Muscle of leg (tissue), 11 donors: ENCODE data around the gene CDC42EP5. TPM values are rescaled to one million over a fixed set of nuclear protein-coding genes. Genes with fewer than 3 reads are reported as not detected.

Source experiments
- DNase-seq: peaks from one replicate; pipeline ENCODE4 v3.0.0; 2013
- H3K27ac ChIP-seq: one replicate; pipeline ENCODE4 v1.5.1; 2013; ENCODE audit warnings: mild to moderate bottlenecking, low read length, control low read depth
- H3K27me3 ChIP-seq: one replicate; pipeline ENCODE4 v1.6.1; 2013; ENCODE audit warnings: low read length; ENCODE audit not compliant: control insufficient read depth, insufficient read depth
- H3K36me3 ChIP-seq: one replicate; pipeline ENCODE4 v1.6.1; 2013; ENCODE audit warnings: low read length; ENCODE audit not compliant: control insufficient read depth, insufficient read depth
- H3K4me1 ChIP-seq: one replicate; pipeline ENCODE4 v1.6.1; 2013; ENCODE audit warnings: low read length; ENCODE audit not compliant: control insufficient read depth, insufficient read depth
- H3K4me3 ChIP-seq: one replicate; pipeline ENCODE4 v1.5.1; 2013; ENCODE audit warnings: low read length, control low read depth
- H3K9me3 ChIP-seq: replicated peaks from 2 replicates; pipeline ENCODE4 v1.6.1; 2013; ENCODE audit warnings: low read depth, low read length; ENCODE audit not compliant: control insufficient read depth
- WGBS: methylation state at CpG from one replicate; pipeline ENCODE4 v1.1.5; 2013; ENCODE audit warnings: missing lambda C conversion rate; ENCODE audit not compliant: insufficient coverage; 5-methylcytosine and 5-hydroxymethylcytosine counted together
- polyA plus RNA-seq, 8 donors: library from polyadenylated mRNA; unstranded; fragments of 120-200 nt; gene quantifications; one replicate each; pipeline versions ENCODE4 v1.2.1 to v1.2.3, GENCODE V29; 2013; ENCODE audit warnings: inconsistent platforms in 1 of 8, low replicate concordance in 1 of 8; ENCODE audit not compliant: insufficient read length in 8 of 8, insufficient read depth in 1 of 8
- total RNA-seq: library from RNA; stranded (reverse); fragments of 120-200 nt; gene quantifications from one replicate; pipeline ENCODE4 v1.2.4, GENCODE V29; 2013

Gene CDC42EP5
- total and polyA plus RNA-seq, 9 donors, result 33.4 to 65.7 (median 42.6) TPM

- no peaks in the 10 kb centered on the region for H3K27me3 ChIP-seq
- no peak overlapping the region for H3K27ac ChIP-seq
- H3K9me3 ChIP-seq, result no peaks in the 10 kb centered on the region
- H3K36me3 ChIP-seq, result peaks cover 84% of the 10 kb centered on the region
- peaks cover 25% of the 10 kb centered on the region for H3K4me1 ChIP-seq
- H3K4me3 ChIP-seq, result no peak overlapping the region
- 84% methylated on average over 11 of the region's 11 CpGs for WGBS
- DNase-seq, result peak; percentile 18
Observed at GRCh38 chr19:54458648-54459281, 14.3 kb downstream of the CDC42EP5 start.

DNA sequence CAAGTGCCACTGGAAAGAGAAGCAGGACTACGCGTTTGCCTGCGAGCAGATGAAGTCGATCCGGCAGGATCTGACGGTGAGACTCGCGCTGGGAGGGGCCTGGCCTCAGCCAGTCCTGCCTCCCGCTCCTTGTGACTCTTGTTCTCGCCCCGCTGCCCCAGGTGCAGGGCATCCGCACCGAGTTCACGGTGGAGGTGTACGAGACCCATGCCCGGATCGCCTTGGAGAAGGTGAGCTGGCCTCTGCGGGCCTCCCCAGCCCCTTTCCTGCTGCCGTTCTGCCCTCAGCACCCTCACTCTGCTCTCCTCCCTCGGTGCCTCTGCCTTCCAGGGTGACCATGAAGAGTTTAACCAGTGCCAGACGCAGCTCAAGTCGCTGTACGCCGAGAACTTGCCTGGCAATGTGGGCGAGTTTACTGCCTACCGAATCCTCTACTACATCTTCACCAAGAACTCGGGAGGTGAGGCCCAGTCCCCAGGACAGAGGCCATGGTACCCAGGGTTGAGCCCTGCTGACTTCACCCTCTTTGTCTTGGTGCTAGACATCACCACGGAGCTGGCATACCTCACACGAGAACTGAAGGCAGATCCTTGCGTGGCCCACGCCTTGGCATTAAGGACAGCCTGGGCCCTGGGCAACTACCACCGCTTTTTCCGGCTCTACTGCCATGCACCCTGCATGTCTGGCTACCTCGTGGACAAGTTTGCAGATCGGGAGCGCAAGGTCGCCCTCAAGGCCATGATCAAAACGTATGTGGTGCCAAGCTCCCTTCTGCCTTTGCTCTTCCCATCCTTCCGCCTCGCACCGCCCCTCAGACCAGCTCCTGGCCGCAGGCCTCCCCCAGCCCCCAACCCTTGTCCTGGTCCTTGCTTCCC, 15.1 kb downstream of the CDC42EP5 start:
- no peak for DNase-seq
- peaks cover 25% of the 10 kb centered on the region for H3K4me1 ChIP-seq
- WGBS, result 95% methylated on average over 42 of the region's 42 CpGs
- H3K4me3 ChIP-seq, result no peak overlapping the region
- no peaks in the 10 kb centered on the region for H3K9me3 ChIP-seq
- no peak overlapping the region for H3K27ac ChIP-seq
- peaks cover 92% of the 10 kb centered on the region for H3K36me3 ChIP-seq
- no peaks in the 10 kb centered on the region for H3K27me3 ChIP-seq

- DNase-seq, result no peak
- Histone ChIP-seq H3K27ac (no peak overlapping the region), H3K9me3 (no peaks in the 10 kb centered on the region), H3K27me3 (no peaks in the 10 kb centered on the region), H3K4me3 (no peak overlapping the region), H3K36me3 (peaks cover 98% of the 10 kb centered on the region), H3K4me1 (peaks cover 12% of the 10 kb centered on the region)
- 90% methylated on average over 48 of the region's 51 CpGs for WGBS
Observed at GRCh38 chr19:54456423-54457373, 16.4 kb downstream of the CDC42EP5 start.

GRCh38 chr19:54455786-54456422, 17.2 kb downstream of the CDC42EP5 start:
- no peaks in the 10 kb centered on the region for H3K9me3 ChIP-seq
- H3K36me3 ChIP-seq, result peaks cover 98% of the 10 kb centered on the region
- DNase-seq, result no peak
- no peak overlapping the region for H3K4me3 ChIP-seq
- H3K27me3 ChIP-seq, result no peaks in the 10 kb centered on the region
- WGBS, result 96% methylated on average over 21 of the region's 40 CpGs
- no peak overlapping the region for H3K27ac ChIP-seq
- H3K4me1 ChIP-seq, result peaks cover 7% of the 10 kb centered on the region

GRCh38 chr19:54454781-54455675, 18.1 kb downstream of the CDC42EP5 start:
- Histone ChIP-seq H3K36me3 (peaks cover 96% of the 10 kb centered on the region), H3K27me3 (no peaks in the 10 kb centered on the region), H3K27ac (no peak overlapping the region), H3K9me3 (no peaks in the 10 kb centered on the region), H3K4me1 (peaks cover 13% of the 10 kb centered on the region), H3K4me3 (no peak overlapping the region)
- no peak for DNase-seq
- WGBS, result 83% methylated on average over 30 of the region's 33 CpGs

- H3K27me3 ChIP-seq, result no peaks in the 10 kb centered on the region
- H3K4me3 ChIP-seq, result no peak overlapping the region
- no peak overlapping the region for H3K27ac ChIP-seq
- 89% methylated on average over 27 of the region's 31 CpGs for WGBS
- peaks cover 14% of the 10 kb centered on the region for H3K4me1 ChIP-seq
- peaks cover 87% of the 10 kb centered on the region for H3K36me3 ChIP-seq
- H3K9me3 ChIP-seq, result no peaks in the 10 kb centered on the region
- no peak for DNase-seq
Observed at GRCh38 chr19:54453921-54454780, 18.9 kb downstream of the CDC42EP5 start.

DNA sequence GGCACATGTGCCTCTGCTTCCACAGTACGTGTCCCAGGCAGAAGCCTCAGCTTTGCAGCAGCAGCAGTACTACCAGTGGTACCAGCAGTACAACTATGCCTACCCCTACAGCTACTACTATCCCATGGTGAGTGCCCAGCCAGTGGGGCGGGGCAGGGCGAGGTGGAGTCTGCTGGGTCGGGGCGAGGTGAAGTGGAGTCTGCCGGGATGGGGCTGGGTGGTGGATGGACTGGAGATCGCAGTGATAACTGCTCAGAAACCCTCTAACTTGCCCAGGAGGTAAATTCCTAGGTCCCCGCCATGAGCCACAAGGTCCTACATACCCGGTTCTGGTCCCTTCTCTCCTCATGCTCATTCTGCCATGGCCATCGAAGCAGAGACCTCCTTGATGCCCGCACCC, 20.5 kb downstream of the CDC42EP5 start:
- peaks cover 20% of the 10 kb centered on the region for H3K4me1 ChIP-seq
- H3K36me3 ChIP-seq, result peaks cover 72% of the 10 kb centered on the region
- no peaks in the 10 kb centered on the region for H3K27me3 ChIP-seq
- WGBS, result 93% methylated on average over 3 of the region's 11 CpGs
- no peak for DNase-seq
- H3K9me3 ChIP-seq, result no peaks in the 10 kb centered on the region
- no peak overlapping the region for H3K4me3 ChIP-seq
- H3K27ac ChIP-seq, result no peak overlapping the region

DNA sequence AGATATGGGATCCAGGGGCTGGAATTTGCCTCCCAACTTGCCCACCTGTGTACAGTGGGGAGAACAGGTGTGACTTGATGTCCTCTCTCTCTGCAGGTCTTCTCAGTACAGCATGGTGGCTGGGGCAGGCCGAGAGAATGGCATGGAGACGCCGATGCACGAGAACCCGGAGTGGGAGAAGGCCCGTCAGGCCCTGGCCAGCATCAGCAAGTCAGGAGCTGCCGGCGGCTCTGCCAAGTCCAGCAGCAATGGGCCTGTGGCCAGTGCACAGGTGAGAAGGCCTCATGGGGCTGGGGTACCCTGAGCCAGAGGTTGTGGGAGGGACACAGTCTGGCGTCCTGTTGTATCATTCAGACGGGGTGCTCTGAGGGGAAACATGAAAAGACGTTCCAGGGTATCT, 21.1 kb downstream of the CDC42EP5 start:
- no peak overlapping the region for H3K4me3 ChIP-seq
- H3K4me1 ChIP-seq, result peaks cover 23% of the 10 kb centered on the region
- DNase-seq, result no peak
- H3K9me3 ChIP-seq, result no peaks in the 10 kb centered on the region
- WGBS, result 84% methylated on average over 11 of the region's 11 CpGs
- H3K27ac ChIP-seq, result no peak overlapping the region
- no peaks in the 10 kb centered on the region for H3K27me3 ChIP-seq
- H3K36me3 ChIP-seq, result peaks cover 65% of the 10 kb centered on the region
